HG02870 (cell line): ENCODE results near the gene HMGB1.

Experiments used
- ATAC-seq: cut with Tn5 transposase; IDR thresholded peaks from one replicate; pipeline ENCODE4 v1.9.1; 2021; ENCODE audit warnings: mild to moderate bottlenecking, moderate library complexity; ENCODE audit not compliant: unreplicated experiment

The HMGB1 gene

DNA sequence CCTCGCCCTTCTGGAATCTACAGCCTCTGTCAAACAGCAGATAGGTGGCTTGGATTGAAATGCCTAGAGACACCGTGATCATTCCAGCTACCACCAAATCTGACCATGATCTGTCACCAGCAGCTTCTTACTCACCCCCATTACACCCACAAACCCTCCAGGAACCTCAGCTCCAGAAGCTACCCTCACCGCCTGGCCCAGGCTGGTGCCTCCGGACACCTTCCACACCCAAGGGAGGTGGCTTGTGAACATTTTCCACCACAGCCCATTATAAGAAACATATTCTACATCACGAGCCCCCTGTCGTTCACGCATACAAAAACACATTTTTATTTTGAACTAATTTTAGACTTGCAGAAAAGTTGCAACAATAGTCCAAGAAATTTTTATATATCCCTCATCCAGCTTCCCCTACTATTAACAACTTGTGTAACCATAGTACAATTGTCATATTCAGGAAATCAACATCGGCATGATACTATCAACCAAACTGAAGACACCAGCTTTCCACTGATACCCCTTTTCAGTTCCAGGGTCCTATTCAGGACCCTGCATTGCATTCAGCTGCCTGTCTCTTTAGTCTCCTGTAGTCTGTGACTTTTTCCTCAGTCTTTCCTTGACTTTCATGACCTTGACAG, 58.8 kb downstream of the HMGB1 start:
- ATAC-seq, result no peak
